GM23338 (cell line): ENCODE data around the gene FAM13A. TPM values are rescaled to one million over a fixed set of nuclear protein-coding genes. Genes with fewer than 3 reads are reported as not detected.

Experiments
- ATAC-seq: fragments of 200-7000 bp; cut with Tn5 transposase; 3 replicates; pipeline ENCODE4 v1.9.1; 2020
- DNase-seq: peaks from one replicate; pipeline ENCODE4 v3.0.0-alpha.2; 2015; ENCODE audit warnings: low spot score
- H2AFZ ChIP-seq: fragments of 200-600 bp; sonication (generic); 2 replicates; pipeline ENCODE4 v1.8.0; 2016; ENCODE audit warnings: antibody characterized with exemption, mild to moderate bottlenecking, moderate library complexity
- H3F3A ChIP-seq: fragments of 200-600 bp; sonication (generic); replicated peaks from 2 replicates; pipeline ENCODE4 v1.8.0; 2017; ENCODE audit warnings: antibody characterized with exemption, mixed run types, low read depth
- H3K27ac ChIP-seq: fragments of 200-600 bp; sonication (generic); 2 replicates; pipeline ENCODE4 v1.6.1; 2016; ENCODE audit warnings: low read depth
- H3K27me3 ChIP-seq: fragments of 200-600 bp; sonication (generic); 2 replicates; pipeline ENCODE4 v1.8.0; 2016; ENCODE audit warnings: mild to moderate bottlenecking, mixed run types, moderate library complexity; ENCODE audit not compliant: insufficient read depth
- H3K36me3 ChIP-seq: fragments of 200-600 bp; sonication (generic); 2 replicates; pipeline ENCODE4 v1.8.0; 2016; ENCODE audit warnings: mild to moderate bottlenecking; ENCODE audit not compliant: insufficient read depth
- H3K4me1 ChIP-seq: fragments of 200-600 bp; sonication (generic); 2 replicates; pipeline ENCODE4 v1.8.0; 2016; ENCODE audit warnings: mild to moderate bottlenecking, moderate library complexity; ENCODE audit not compliant: insufficient read depth
- H3K4me2 ChIP-seq: fragments of 200-600 bp; sonication (generic); 2 replicates; pipeline ENCODE4 v1.7.1; 2017; ENCODE audit warnings: mixed run types
- H3K4me3 ChIP-seq: fragments of 200-600 bp; sonication (generic); 2 replicates; pipeline ENCODE4 v1.6.1; 2016; ENCODE audit warnings: mixed run types
- H3K79me2 ChIP-seq: fragments of 200-600 bp; sonication (generic); replicated peaks from 2 replicates; pipeline ENCODE4 v1.8.0; 2017; ENCODE audit warnings: mild to moderate bottlenecking; ENCODE audit not compliant: insufficient read depth
- H3K9me2 ChIP-seq: fragments of 200-600 bp; sonication (generic); 2 replicates; pipeline ENCODE4 v1.8.0; 2017; ENCODE audit not compliant: insufficient read depth
- H4K20me1 ChIP-seq: fragments of 200-600 bp; sonication (generic); replicated peaks from 2 replicates; pipeline ENCODE4 v1.8.0; 2017; ENCODE audit warnings: mild to moderate bottlenecking; ENCODE audit not compliant: insufficient read depth
- H3K27ac Mint-ChIP-seq: 2 replicates; pipeline ENCODE4 v1.8.0; 2020; ENCODE audit warnings: inconsistent platforms, mild to moderate bottlenecking, moderate library complexity, mixed read lengths
- H3K27me3 Mint-ChIP-seq: 3 replicates; pipeline ENCODE4 v1.8.0; 2022; ENCODE audit warnings: low read depth, mild to moderate bottlenecking, moderate library complexity, mixed read lengths, inconsistent platforms; ENCODE audit not compliant: insufficient read depth, poor library complexity
- H3K36me3 Mint-ChIP-seq: 3 replicates; pipeline ENCODE4 v1.8.0; 2021; ENCODE audit warnings: low read depth, mild to moderate bottlenecking, inconsistent platforms, moderate library complexity, mixed read lengths
- H3K4me1 Mint-ChIP-seq: 3 replicates; pipeline ENCODE4 v1.8.0; 2020; ENCODE audit warnings: mild to moderate bottlenecking, inconsistent platforms, mixed read lengths
- H3K4me3 Mint-ChIP-seq: 3 replicates; pipeline ENCODE4 v1.8.0; 2021; ENCODE audit warnings: moderate library complexity, mild to moderate bottlenecking, inconsistent platforms, mixed read lengths
- H3K9me3 Mint-ChIP-seq: 3 replicates; pipeline ENCODE4 v1.8.0; 2020; ENCODE audit warnings: moderate library complexity, mild to moderate bottlenecking, inconsistent platforms, mixed read lengths
- CREB1 ChIP-seq: fragments of 250-450 bp; sonication (Bioruptor Pico); IDR thresholded peaks from 2 replicates; pipeline ENCODE4 v1.5.0; 2020; ENCODE audit warnings: low read depth, mild to moderate bottlenecking, moderate library complexity
- CTCF ChIP-seq, 2 experiments: fragments of 200-600 bp in 1 of 2; sonication (generic) in 1 of 2; conservative IDR thresholded peaks; 2 replicates each; pipeline versions ENCODE4 v1.5.1 to v1.6.1; 2016 to 2017; ENCODE audit warnings: antibody characterized with exemption in 2 of 2, low read depth in 2 of 2, mild to moderate bottlenecking in 2 of 2, moderate library complexity in 1 of 2
- ETS1 ChIP-seq: IDR thresholded peaks from 2 replicates; pipeline ENCODE4 v1.6.1; 2016; ENCODE audit warnings: antibody characterized with exemption
- EZH2 ChIP-seq: fragments of 200-600 bp; sonication (generic); IDR thresholded peaks from one replicate; pipeline ENCODE4 v1.8.0; 2017; ENCODE audit warnings: antibody characterized with exemption, mild to moderate bottlenecking, low read depth; ENCODE audit not compliant: unreplicated experiment
- EZH2phosphoT487 ChIP-seq: fragments of 200-600 bp; sonication (generic); IDR thresholded peaks from one replicate; pipeline ENCODE4 v1.8.1; 2018; ENCODE audit warnings: antibody characterized with exemption; ENCODE audit not compliant: unreplicated experiment
- JUNB ChIP-seq: IDR thresholded peaks from one replicate; pipeline ENCODE4 v1.6.1; 2016; ENCODE audit warnings: antibody characterized with exemption; ENCODE audit not compliant: unreplicated experiment
- NANOG ChIP-seq: IDR thresholded peaks from 2 replicates; pipeline ENCODE4 v1.6.1; 2016; ENCODE audit warnings: antibody characterized with exemption, borderline replicate concordance
- POLR2AphosphoS5 ChIP-seq: IDR thresholded peaks from 2 replicates; pipeline ENCODE4 v1.6.1; 2016; ENCODE audit warnings: antibody characterized with exemption, low read depth
- REST ChIP-seq: IDR thresholded peaks from one replicate; pipeline ENCODE4 v1.6.1; 2018; ENCODE audit warnings: antibody characterized with exemption; ENCODE audit not compliant: unreplicated experiment
- STAT1 ChIP-seq: IDR thresholded peaks from one replicate; pipeline ENCODE4 v1.6.1; 2016; ENCODE audit warnings: antibody characterized with exemption; ENCODE audit not compliant: unreplicated experiment
- ZNF331 ChIP-seq: fragments of 250-450 bp; sonication (Bioruptor Pico); IDR thresholded peaks from 2 replicates; pipeline ENCODE4 v1.5.0; 2020; ENCODE audit warnings: low read depth, mild to moderate bottlenecking, moderate library complexity
- ZNF462 ChIP-seq: fragments of 250-450 bp; sonication (Bioruptor Pico); IDR thresholded peaks from 2 replicates; pipeline ENCODE4 v1.5.0; 2020; ENCODE audit warnings: mild to moderate bottlenecking, moderate library complexity
- polyA plus RNA-seq: library from polyadenylated mRNA; unstranded; fragments of >200 nt; fragmentation: Nextera tagmentation; extraction: Ambion mirVana; gene quantifications from 2 replicates; pipeline ENCODE4 v1.2.1, GENCODE V29; 2016
- total RNA-seq: library from RNA; depleted of rRNA; stranded (reverse); fragments of >200 nt; shearing (Covaris generic); gene quantifications from 2 replicates; pipeline ENCODE4 v1.2.3, GENCODE V29; 2014

The FAM13A gene
- total and polyA plus RNA-seq, 2 experiments from 2014 or later: 13.9 to 28.4 TPM

- Mint-ChIP-seq H3K27ac (no peak overlapping the region), H3K27me3 (no peaks in the 10 kb centered on the region), H3K4me1 (no peaks in the 10 kb centered on the region), H3K4me3 (no peak overlapping the region), H3K9me3 (peaks cover 15% of the 10 kb centered on the region), H3K36me3 (peaks cover 9% of the 10 kb centered on the region; the same call in 2 of the 3 replicates)
- Histone ChIP-seq H3K27ac (no peak overlapping the region), H3K9me2 (0 out of 2 replicates have a peak, but pooled peaks cover 2% of the 10 kb centered on the region), H3F3A (no peaks in the 10 kb centered on the region), H3K36me3 (no peaks in the 10 kb centered on the region), H3K79me2 (no peaks in the 10 kb centered on the region), H3K4me1 (no peaks in the 10 kb centered on the region), H3K4me2 (no peak overlapping the region), H4K20me1 (no peaks in the 10 kb centered on the region), H3K27me3 (no peaks in the 10 kb centered on the region), H2AFZ (no peak overlapping the region), H3K4me3 (no peak overlapping the region)
- DNase-seq: no peak
- ATAC-seq: no peak
- no peak for TF ChIP-seq POLR2AphosphoS5
- no peak for TF ChIP-seq ZNF462 (CRISPR knock-in tag)
- no peak for TF ChIP-seq EZH2phosphoT487
- no peak for TF ChIP-seq STAT1
- no peak for TF ChIP-seq EZH2
- no peak for TF ChIP-seq ETS1
- TF ChIP-seq ZNF331 (CRISPR knock-in tag): no peak
- TF ChIP-seq NANOG: no peak
- TF ChIP-seq CREB1 (CRISPR knock-in tag): no peak
- TF ChIP-seq REST: no peak
- TF ChIP-seq JUNB: no peak
- TF ChIP-seq CTCF (conservative IDR thresholded peaks at IDR 0.05; ENCODE audit: low read depth in 2 of 2): no peak
Measured at GRCh38 chr4:89072921-89073320, 15.9 kb upstream of the FAM13A start.
